OCI-LY3 (cell line): ENCODE data around the gene RALBP1.

ENCODE experiments used
- CTCF ChIP-seq: fragments of 200-600, 300-600 bp; sonication (generic); IDR thresholded peaks from 2 replicates; pipeline ENCODE4 v1.5.1; 2014; ENCODE audit warnings: antibody characterized with exemption, low read length, low read depth
- EZH2phosphoT487 ChIP-seq: fragments of 200-600 bp; shearing (Covaris generic); IDR thresholded peaks from 2 replicates; pipeline ENCODE4 v1.6.1; 2018; ENCODE audit warnings: antibody characterized with exemption, mixed run types, low read depth

- TF ChIP-seq CTCF (no peak), EZH2phosphoT487 (no peak)
These were observed 62.4 kb downstream of the RALBP1 start for GRCh38 chr18:9537677-9538076.
